HG03442 (cell line): ENCODE data around the gene YTHDF1.

Experiments used
- ATAC-seq: cut with Tn5 transposase; IDR thresholded peaks from one replicate; pipeline ENCODE4 v1.9.1; 2021; ENCODE audit warnings: mild to moderate bottlenecking, moderate library complexity; ENCODE audit not compliant: unreplicated experiment

Gene YTHDF1

GRCh38 chr20:63248835-63249591 lies 33.1 kb upstream of the YTHDF1 start:
- no peak for ATAC-seq

DNA sequence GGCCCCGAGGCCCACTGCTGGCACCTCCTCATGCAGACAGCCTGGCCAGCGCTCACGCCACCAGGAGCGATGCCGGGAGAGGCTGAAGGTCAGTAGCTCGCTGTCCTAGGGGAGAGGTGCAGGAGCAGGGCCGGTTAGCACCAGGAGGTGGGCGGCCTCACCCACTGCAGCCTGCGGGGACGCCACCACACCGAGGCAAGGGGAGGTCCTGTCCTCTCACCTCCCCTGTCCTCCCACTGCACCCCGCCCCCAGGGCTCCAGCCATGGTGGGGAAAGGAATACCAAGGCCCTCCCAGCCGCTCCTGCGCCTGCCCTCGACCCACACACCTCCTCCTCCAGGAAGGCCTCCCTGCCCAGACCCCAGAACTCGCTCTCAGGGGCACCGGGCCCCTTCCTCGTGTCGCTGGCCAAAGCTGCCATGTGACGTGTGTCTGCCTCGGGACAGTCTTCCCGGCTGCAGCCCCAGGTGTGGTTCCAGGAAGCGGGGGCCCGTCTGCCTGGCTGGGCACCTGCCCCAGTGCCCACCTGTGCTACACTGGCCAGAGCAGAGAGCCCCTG lies 31.8 kb upstream of the YTHDF1 start:
- no peak for ATAC-seq

- no peak for ATAC-seq
Observed at GRCh38 chr20:63246490-63247288, 30.8 kb upstream of the YTHDF1 start.

- no peak for ATAC-seq
Observed at GRCh38 chr20:63244468-63244867, 28.5 kb upstream of the YTHDF1 start.

GRCh38 chr20:63243604-63244247 lies 27.8 kb upstream of the YTHDF1 start:
- ATAC-seq, result no peak

- ATAC-seq, result no peak
Observed at GRCh38 chr20:63242736-63243135, 26.8 kb upstream of the YTHDF1 start.

GRCh38 chr20:63241272-63241671 lies 25.3 kb upstream of the YTHDF1 start:
- ATAC-seq, result no peak

- ATAC-seq, result no peak
Observed at GRCh38 chr20:63240004-63240403, 24.1 kb upstream of the YTHDF1 start.

- ATAC-seq, result no peak
Observed at GRCh38 chr20:63239431-63239830, 23.5 kb upstream of the YTHDF1 start.

DNA sequence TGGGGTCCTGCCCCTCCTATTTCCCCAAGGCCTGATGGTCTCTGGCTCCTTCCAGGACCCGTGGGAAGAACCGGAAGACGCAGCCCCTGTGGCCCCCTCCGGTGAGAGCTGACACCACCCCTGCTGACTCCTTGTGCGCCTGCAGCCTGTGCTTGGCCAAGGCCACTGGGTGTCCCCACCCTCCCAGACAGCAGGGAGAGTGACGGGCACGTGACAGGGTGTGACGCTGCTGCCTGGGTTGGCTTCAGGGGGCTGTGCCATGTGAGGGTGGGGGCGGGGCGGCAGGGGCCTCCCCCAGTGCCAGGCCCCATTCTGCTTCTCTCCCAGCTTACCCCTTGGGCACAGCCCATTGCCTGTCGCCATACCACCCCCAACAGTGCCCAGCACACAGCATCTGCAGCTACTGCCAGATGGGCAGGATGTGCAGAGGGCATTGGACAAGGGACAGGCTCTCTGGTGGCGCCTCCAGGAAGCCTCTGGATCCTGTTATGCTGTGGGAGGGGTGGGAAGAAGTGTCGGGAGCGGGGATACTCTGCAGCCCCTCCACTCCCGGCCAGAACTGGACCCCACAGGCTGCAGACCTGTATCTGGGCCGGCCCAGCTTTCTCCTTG lies 22.7 kb upstream of the YTHDF1 start:
- no peak for ATAC-seq

DNA sequence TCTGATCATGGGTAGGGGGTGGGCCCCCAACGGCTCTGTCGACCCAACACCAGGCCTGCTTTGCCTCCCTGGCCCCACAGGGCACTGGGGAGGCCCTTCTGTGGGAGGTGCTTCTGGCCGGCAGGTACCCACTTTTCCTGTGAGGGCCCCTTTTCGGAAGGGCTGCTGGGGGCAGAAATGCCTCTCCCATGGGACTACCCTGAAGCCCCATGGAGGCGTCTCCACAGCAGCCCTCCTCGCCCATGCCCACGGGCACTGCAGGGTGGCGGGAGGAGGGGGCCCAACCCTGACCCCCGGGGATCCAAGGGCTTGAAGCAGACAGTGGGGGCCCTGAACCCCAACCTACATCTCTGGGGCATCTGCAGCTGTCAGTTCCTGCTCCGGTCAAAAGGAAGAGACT lies 22.1 kb upstream of the YTHDF1 start:
- ATAC-seq, result no peak

DNA sequence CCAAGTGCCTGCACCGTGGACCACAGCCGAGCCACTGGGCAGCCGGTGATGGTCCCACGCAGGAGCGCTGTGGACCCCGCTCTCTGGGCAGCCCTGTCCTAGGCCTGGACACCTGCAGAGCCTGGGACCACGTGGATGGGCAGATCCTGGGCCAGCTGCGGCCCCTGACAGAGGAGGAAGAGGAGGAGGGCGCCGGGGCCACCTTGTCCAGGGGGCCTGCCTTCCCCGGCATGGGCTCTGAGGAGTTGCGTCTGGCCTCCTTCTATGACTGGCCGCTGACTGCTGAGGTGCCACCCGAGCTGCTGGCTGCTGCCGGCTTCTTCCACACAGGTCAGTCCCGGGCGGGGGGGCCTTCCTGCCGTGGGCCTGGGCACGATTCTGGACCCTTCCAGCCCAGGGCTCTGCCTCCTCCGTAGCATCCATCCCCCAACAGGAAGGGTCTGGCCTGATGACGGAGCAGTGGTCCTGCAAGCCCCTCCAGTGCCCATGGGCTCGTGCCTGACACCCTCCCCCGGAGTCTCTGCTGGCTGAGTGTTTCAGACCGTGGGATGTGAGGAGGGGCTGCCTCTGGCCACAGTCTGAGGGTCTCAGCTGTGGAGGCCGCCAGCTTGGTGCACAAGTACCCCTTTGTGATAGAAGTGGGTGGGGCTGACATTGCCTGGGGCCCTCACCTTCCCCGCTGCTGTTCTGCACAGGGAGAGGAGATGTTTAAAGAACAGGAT lies 20.3 kb upstream of the YTHDF1 start:
- no peak for ATAC-seq

GRCh38 chr20:63235399-63235983 lies 19.6 kb upstream of the YTHDF1 start, which contains the start of gene BIRC7:
Gene BIRC7 (plus strand): TSS chr20:63235905. CDS start chr20:63236097, 192 bp downstream.
- ATAC-seq, result no peak

GRCh38 chr20:63234693-63235398 lies 18.9 kb upstream of the YTHDF1 start:
- no peak for ATAC-seq

- no peak for ATAC-seq
Observed at GRCh38 chr20:63233924-63234323, 18.0 kb upstream of the YTHDF1 start.

GRCh38 chr20:63233061-63233344 lies 17.1 kb upstream of the YTHDF1 start:
- no peak for ATAC-seq

GRCh38 chr20:63232235-63233060 lies 16.5 kb upstream of the YTHDF1 start:
- no peak for ATAC-seq

GRCh38 chr20:63230800-63231268 lies 14.9 kb upstream of the YTHDF1 start:
- no peak for ATAC-seq

DNA sequence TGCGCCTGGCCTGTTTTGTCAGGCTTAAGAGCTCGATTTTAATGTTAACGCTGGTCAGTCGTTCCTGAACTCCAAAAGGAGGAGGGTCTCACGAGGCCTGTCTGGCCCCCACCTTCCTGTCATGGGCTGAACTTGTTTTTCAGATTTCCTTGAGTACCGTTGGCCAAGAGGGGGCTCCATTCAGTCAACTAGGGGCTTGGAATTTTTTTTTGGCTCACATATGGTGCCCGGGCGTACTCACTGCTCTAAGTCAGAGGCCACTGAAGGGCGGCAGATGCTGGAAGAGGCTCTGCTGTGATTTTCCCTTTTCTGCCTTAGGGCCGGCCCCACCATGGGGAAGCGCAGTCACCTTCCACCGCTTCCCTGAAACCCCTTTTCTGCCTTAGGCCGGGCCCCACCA lies 12.9 kb upstream of the YTHDF1 start:
- ATAC-seq, result no peak
